Measurements from ENCODE around the gene STARD3.

GRCh38 chr17:39623356-39623950 lies 13.5 kb upstream of the STARD3 start:
- TF ChIP-seq POLR2A (IDR thresholded peaks at IDR 0.05) (no peak), CTCF (IDR thresholded peaks at IDR 0.05) (peak; percentile 78 to 95 (median 90))

Measured in Peyer's patch (tissue), 4 donors.